ENCODE measurements around the gene PSMC4.
"Not testable (repeated sequence)": the region's sequence is repeated elsewhere in the genome, so short reads cannot be mapped to it uniquely, and the experiment has no call there.

The PSMC4 gene

GRCh38 chr19:39946532-39946931 lies 24.4 kb upstream of the PSMC4 start:
- 92 to 100% methylated on average over 2 to 4 of the region's 4 CpGs for WGBS, 2 experiments (ENCODE audit: insufficient coverage in 2 of 2)
- H3K27ac ChIP-seq (ENCODE audit: low read depth, low read length, severe bottlenecking), result no peak overlapping the region
- H3K9me3 ChIP-seq (ENCODE audit: control insufficient read depth, low read length), result no peaks in the 10 kb centered on the region
- H3K4me1 ChIP-seq (ENCODE audit: control insufficient read depth, insufficient read depth, low read length, poor library complexity, severe bottlenecking), result peaks cover 8% of the 10 kb centered on the region
- H3K36me3 ChIP-seq (ENCODE audit: control insufficient read depth, insufficient read depth, low read length), result no peaks in the 10 kb centered on the region
- no peak overlapping the region for H3K4me3 ChIP-seq (ENCODE audit: extremely low read depth, insufficient read depth, low read length, poor library complexity, severe bottlenecking)

GRCh38 chr19:39949026-39949747 lies 21.8 kb upstream of the PSMC4 start:
- no peak overlapping the region for H3K4me3 ChIP-seq (ENCODE audit: extremely low read depth, insufficient read depth, low read length, poor library complexity, severe bottlenecking)
- peaks cover 5% of the 10 kb centered on the region for H3K4me1 ChIP-seq (ENCODE audit: control insufficient read depth, insufficient read depth, low read length, poor library complexity, severe bottlenecking)
- no peak overlapping the region for H3K27ac ChIP-seq (ENCODE audit: low read depth, low read length, severe bottlenecking)
- no peaks in the 10 kb centered on the region for H3K9me3 ChIP-seq (ENCODE audit: control insufficient read depth, low read length)
- H3K36me3 ChIP-seq (ENCODE audit: control insufficient read depth, insufficient read depth, low read length), result no peaks in the 10 kb centered on the region
- 86 to 100% methylated on average over 1 of the region's 2 CpGs for WGBS, 2 experiments (ENCODE audit: insufficient coverage in 2 of 2)

DNA sequence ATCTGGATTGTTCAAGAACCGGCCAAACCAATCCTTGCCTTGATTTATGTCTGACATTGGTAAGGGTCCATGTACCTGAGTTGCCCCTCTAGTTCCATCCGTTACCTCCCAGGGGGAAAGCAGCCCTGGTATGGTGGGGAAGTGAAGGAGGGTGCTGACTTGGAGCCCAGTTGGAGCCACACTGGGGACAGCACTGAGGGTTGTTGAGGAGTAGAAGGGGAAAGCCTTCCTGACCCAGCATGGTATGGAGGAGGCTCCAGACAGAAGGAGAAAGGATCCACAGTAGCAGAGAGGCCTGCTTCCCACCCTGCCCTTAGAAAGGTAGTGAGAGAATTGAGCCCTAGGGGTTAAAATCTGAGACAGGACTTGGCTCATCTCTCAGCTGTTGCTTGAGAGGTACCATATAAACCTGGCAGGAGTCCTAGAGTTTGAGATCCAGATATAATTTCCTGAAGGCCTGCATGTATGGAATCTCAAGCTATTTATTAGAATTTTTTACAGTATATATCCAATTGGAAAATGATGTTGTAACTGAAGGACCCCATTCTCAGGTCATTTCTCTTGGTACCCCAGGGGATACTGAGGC lies 19.8 kb upstream of the PSMC4 start:
- no CpG with 5 or more reads among the region's 2 CpGs for WGBS, 2 experiments (ENCODE audit: insufficient coverage in 2 of 2)
- H3K36me3 ChIP-seq (ENCODE audit: control insufficient read depth, insufficient read depth, low read length), result no peaks in the 10 kb centered on the region
- H3K4me1 ChIP-seq (ENCODE audit: control insufficient read depth, insufficient read depth, low read length, poor library complexity, severe bottlenecking), result peaks cover 5% of the 10 kb centered on the region
- H3K4me3 ChIP-seq (ENCODE audit: extremely low read depth, insufficient read depth, low read length, poor library complexity, severe bottlenecking), result no peak overlapping the region
- H3K9me3 ChIP-seq (ENCODE audit: control insufficient read depth, low read length), result no peaks in the 10 kb centered on the region
- no peak overlapping the region for H3K27ac ChIP-seq (ENCODE audit: low read depth, low read length, severe bottlenecking)

- WGBS, 2 experiments (ENCODE audit: insufficient coverage in 2 of 2), result 80 to 86% methylated on average over 1 to 2 of the region's 3 CpGs
- H3K9me3 ChIP-seq (ENCODE audit: control insufficient read depth, low read length), result no peaks in the 10 kb centered on the region
- no peak overlapping the region for H3K27ac ChIP-seq (ENCODE audit: low read depth, low read length, severe bottlenecking)
- no peak overlapping the region for H3K4me3 ChIP-seq (ENCODE audit: extremely low read depth, insufficient read depth, low read length, poor library complexity, severe bottlenecking)
- peaks cover 5% of the 10 kb centered on the region for H3K4me1 ChIP-seq (ENCODE audit: control insufficient read depth, insufficient read depth, low read length, poor library complexity, severe bottlenecking)
- no peaks in the 10 kb centered on the region for H3K36me3 ChIP-seq (ENCODE audit: control insufficient read depth, insufficient read depth, low read length)
Measured at GRCh38 chr19:39951686-39952085, 19.3 kb upstream of the PSMC4 start.

GRCh38 chr19:39953915-39954314 lies 17.1 kb upstream of the PSMC4 start:
- H3K27ac ChIP-seq (ENCODE audit: low read depth, low read length, severe bottlenecking), result no peak overlapping the region
- H3K4me3 ChIP-seq (ENCODE audit: extremely low read depth, insufficient read depth, low read length, poor library complexity, severe bottlenecking), result no peak overlapping the region
- H3K9me3 ChIP-seq (ENCODE audit: control insufficient read depth, low read length), result no peaks in the 10 kb centered on the region
- no peaks in the 10 kb centered on the region for H3K36me3 ChIP-seq (ENCODE audit: control insufficient read depth, insufficient read depth, low read length)
- 82 to 91% methylated on average over 4 of the region's 7 CpGs for WGBS, 2 experiments (ENCODE audit: insufficient coverage in 2 of 2)
- peaks cover 5% of the 10 kb centered on the region for H3K4me1 ChIP-seq (ENCODE audit: control insufficient read depth, insufficient read depth, low read length, poor library complexity, severe bottlenecking)

DNA sequence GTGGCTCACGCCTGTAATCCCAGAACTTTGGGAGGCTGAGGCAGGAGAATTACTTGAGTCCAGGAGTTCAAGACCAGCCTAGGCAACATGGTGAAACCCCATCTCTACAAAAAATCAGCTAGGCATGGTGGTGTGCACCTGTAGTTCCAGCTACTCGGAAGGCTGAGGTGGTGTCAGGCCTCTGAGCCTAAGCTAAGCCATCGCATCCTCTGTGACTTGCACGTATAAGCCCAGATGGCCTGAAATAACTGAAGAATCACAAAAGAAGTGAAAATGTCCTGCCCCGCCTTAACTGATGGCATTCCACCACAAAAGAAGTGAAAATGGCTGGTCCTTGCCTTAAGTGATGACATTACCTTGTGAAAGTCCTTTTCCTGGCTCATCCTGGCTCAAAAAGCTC lies 13.1 kb upstream of the PSMC4 start:
- H3K36me3 ChIP-seq (ENCODE audit: control insufficient read depth, insufficient read depth, low read length); H3K9me3 ChIP-seq (ENCODE audit: control insufficient read depth, low read length); H3K4me1 ChIP-seq (ENCODE audit: control insufficient read depth, insufficient read depth, low read length, poor library complexity, severe bottlenecking); H3K4me3 ChIP-seq (ENCODE audit: extremely low read depth, insufficient read depth, low read length, poor library complexity, severe bottlenecking); H3K27ac ChIP-seq (ENCODE audit: low read depth, low read length, severe bottlenecking): not testable (repeated sequence)
- WGBS, 2 experiments (ENCODE audit: insufficient coverage in 2 of 2), result 88 to 98% methylated on average over 4 of the region's 5 CpGs

DNA sequence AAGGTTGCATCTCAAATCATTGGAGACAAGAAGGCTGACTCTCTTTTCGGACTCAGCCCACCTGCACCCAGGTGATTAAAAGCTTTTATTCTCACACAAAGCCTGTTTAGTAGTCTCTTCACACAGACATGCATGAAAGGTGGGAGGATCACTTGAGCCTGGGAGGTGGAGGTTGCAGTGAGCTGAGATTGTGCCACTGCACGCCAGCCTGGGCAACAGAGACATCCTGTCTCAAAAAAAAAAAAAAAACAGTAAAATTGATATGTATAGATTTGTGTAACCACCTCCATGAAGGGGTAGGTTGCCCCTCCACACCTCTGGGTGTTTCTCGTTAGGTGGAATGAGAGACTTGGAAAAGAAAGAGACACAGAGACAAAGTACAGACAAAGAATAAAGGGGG lies 12.0 kb upstream of the PSMC4 start:
- not testable (repeated sequence) for H3K4me1 ChIP-seq (ENCODE audit: control insufficient read depth, insufficient read depth, low read length, poor library complexity, severe bottlenecking); H3K9me3 ChIP-seq (ENCODE audit: control insufficient read depth, low read length); H3K27ac ChIP-seq (ENCODE audit: low read depth, low read length, severe bottlenecking); H3K4me3 ChIP-seq (ENCODE audit: extremely low read depth, insufficient read depth, low read length, poor library complexity, severe bottlenecking); H3K36me3 ChIP-seq (ENCODE audit: control insufficient read depth, insufficient read depth, low read length)
- WGBS, 2 experiments (ENCODE audit: insufficient coverage in 2 of 2), result 80 to 100% methylated on average over 1 of the region's 3 CpGs

DNA sequence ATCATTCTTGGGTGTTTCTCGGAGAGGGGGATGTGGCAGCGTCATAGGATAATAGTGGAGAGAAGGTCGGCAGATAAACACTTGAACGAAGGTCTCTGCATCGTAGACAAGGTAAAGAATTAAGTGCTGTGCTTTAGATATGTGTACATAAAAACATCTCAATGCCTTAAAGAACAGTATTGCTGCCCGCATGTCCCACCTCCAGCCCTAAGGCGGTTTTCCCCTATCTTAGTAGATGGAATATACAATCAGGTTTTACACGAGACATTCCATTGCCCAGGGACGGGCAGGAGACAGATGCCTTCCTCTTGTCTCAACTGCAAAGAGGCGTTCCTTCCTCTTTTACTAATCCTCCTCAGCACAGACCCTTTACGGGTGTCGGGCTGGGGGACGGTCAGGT lies 11.6 kb upstream of the PSMC4 start:
- H3K27ac ChIP-seq (ENCODE audit: low read depth, low read length, severe bottlenecking); H3K4me1 ChIP-seq (ENCODE audit: control insufficient read depth, insufficient read depth, low read length, poor library complexity, severe bottlenecking); H3K9me3 ChIP-seq (ENCODE audit: control insufficient read depth, low read length); H3K36me3 ChIP-seq (ENCODE audit: control insufficient read depth, insufficient read depth, low read length); H3K4me3 ChIP-seq (ENCODE audit: extremely low read depth, insufficient read depth, low read length, poor library complexity, severe bottlenecking): not testable (repeated sequence)
- 88 to 100% methylated on average over 1 to 5 of the region's 13 CpGs for WGBS, 2 experiments (ENCODE audit: insufficient coverage in 2 of 2)

DNA sequence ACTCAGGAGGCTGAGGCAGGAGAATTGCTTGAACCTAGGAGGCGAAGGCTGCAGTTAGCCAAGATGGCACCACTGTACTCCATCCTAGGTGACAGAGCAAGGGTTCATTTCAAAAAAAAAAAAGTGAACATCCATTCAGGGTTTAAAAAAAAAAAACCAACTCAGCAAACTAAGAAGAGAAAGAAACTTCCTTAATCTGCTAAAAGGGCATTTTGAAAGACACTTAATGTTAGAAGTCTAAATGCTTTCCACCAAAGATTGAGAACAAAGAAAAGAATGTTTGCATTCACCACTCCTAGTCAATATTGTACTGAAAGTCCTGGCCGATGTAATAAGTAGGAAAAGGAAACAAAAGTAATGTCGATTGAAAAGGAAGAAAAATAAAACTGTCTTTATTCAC lies 7.1 kb upstream of the PSMC4 start:
- 100% methylated on average over 1 of the region's 3 CpGs; no CpG with 5 or more reads in 1 of the 2 experiments for WGBS, 2 experiments (ENCODE audit: insufficient coverage in 2 of 2)
- Histone ChIP-seq H3K4me3 (ENCODE audit: extremely low read depth, insufficient read depth, low read length, poor library complexity, severe bottlenecking) (no peak overlapping the region), H3K4me1 (ENCODE audit: control insufficient read depth, insufficient read depth, low read length, poor library complexity, severe bottlenecking) (no peaks in the 10 kb centered on the region), H3K36me3 (ENCODE audit: control insufficient read depth, insufficient read depth, low read length) (no peaks in the 10 kb centered on the region), H3K9me3 (ENCODE audit: control insufficient read depth, low read length) (no peaks in the 10 kb centered on the region), H3K27ac (ENCODE audit: low read depth, low read length, severe bottlenecking) (no peak overlapping the region)

DNA sequence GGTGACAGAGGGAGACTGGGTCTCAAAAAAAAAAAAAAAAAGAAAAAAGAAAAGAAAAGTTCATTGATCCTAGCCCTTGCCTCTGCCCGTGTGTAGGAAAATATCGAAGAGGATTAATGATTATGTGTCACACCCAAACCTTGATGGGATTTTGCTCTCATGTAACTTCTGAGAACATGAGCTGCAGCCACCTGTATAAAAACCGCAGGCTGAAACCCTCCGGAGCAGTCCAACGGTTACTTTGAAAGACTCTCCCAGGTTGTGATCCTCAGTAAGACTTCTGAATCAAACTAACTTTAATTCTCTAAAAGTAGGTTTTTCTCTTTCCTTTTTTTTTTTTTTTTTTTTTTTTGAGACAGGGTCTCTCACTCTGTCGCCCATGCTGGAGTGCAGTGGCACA lies 4.3 kb upstream of the PSMC4 start:
- H3K4me1 ChIP-seq (ENCODE audit: control insufficient read depth, insufficient read depth, low read length, poor library complexity, severe bottlenecking), result peaks cover 6% of the 10 kb centered on the region
- no peaks in the 10 kb centered on the region for H3K36me3 ChIP-seq (ENCODE audit: control insufficient read depth, insufficient read depth, low read length)
- no peak overlapping the region for H3K27ac ChIP-seq (ENCODE audit: low read depth, low read length, severe bottlenecking)
- 91 to 97% methylated on average over 3 to 6 of the region's 6 CpGs for WGBS, 2 experiments (ENCODE audit: insufficient coverage in 2 of 2)
- H3K4me3 ChIP-seq (ENCODE audit: extremely low read depth, insufficient read depth, low read length, poor library complexity, severe bottlenecking), result no peak overlapping the region
- H3K9me3 ChIP-seq (ENCODE audit: control insufficient read depth, low read length), result no peaks in the 10 kb centered on the region

GRCh38 chr19:39967561-39967960 lies 3.4 kb upstream of the PSMC4 start:
- 86 to 92% methylated on average over 6 to 9 of the region's 9 CpGs for WGBS, 2 experiments (ENCODE audit: insufficient coverage in 2 of 2)
- peaks cover 5% of the 10 kb centered on the region for H3K36me3 ChIP-seq (ENCODE audit: control insufficient read depth, insufficient read depth, low read length)

More at GRCh38 chr19:39967561-39967960, 3.4 kb upstream of the PSMC4 start:
- Histone ChIP-seq H3K4me1 (ENCODE audit: control insufficient read depth, insufficient read depth, low read length, poor library complexity, severe bottlenecking) (peaks cover 10% of the 10 kb centered on the region), H3K4me3 (ENCODE audit: extremely low read depth, insufficient read depth, low read length, poor library complexity, severe bottlenecking) (no peak overlapping the region), H3K9me3 (ENCODE audit: control insufficient read depth, low read length) (no peaks in the 10 kb centered on the region), H3K27ac (ENCODE audit: low read depth, low read length, severe bottlenecking) (no peak overlapping the region)
